GM12801 (cell line): ENCODE results near the gene PLD5.

Experiments
- CTCF ChIP-seq: IDR thresholded peaks from one replicate; pipeline ENCODE4 v1.5.1; 2011; ENCODE audit warnings: control low read depth; ENCODE audit not compliant: insufficient read length; ENCODE audit errors: extremely low read depth

PLD5 gene

GRCh38 chr1:242524571-242525359, at the start of gene PLD5:
TSS of gene PLD5 (minus strand) at chr1:242524697.
- no peak for TF ChIP-seq CTCF

GRCh38 chr1:242569867-242570266, 45.4 kb upstream of the PLD5 start:
- TF ChIP-seq CTCF, result no peak

- no peak for TF ChIP-seq CTCF
Measured at GRCh38 chr1:242568666-242569065, 44.2 kb upstream of the PLD5 start.

GRCh38 chr1:242567596-242567995, 43.1 kb upstream of the PLD5 start:
- TF ChIP-seq CTCF, result no peak

GRCh38 chr1:242556759-242557158, 32.3 kb upstream of the PLD5 start:
- TF ChIP-seq CTCF, result no peak

- TF ChIP-seq CTCF, result no peak
Measured at GRCh38 chr1:242556276-242556675, 31.8 kb upstream of the PLD5 start.

GRCh38 chr1:242554577-242554976, 30.1 kb upstream of the PLD5 start:
- no peak for TF ChIP-seq CTCF
